Stimulated activated CD4-positive, alpha-beta T cell treated with anti-CD3 and anti-CD28 coated beads, Interleukin-15, amount 100 ng/mL, for 48 hours (primary cell): Measurements from ENCODE around the gene DLX6.

Experiments used
- DNase-seq, 2 donors: peaks; one replicate each; pipeline ENCODE4 v3.0.0-alpha.2; 2020; ENCODE audit warnings: low read depth in 2 of 2

DLX6 gene

DNA sequence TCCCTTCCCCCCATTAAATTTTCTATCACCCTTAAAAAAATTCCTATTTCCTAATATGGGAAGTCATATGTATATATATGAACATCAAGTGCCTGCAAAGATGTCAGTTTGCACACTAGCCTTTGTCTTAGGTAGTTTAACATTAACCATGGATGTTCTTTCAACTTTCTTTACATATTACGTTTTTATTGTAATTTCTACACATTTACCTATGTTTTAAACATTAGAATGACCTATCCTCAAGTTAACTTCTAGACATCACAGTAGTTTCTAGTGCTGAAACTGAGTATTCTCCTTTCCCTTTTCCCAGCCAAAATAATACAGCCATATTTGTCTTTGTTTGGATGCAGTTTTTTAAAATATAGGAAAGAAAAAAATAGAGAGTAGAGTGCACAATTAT, 5.8 kb downstream of the DLX6 start:
- no peak for DNase-seq

DNA sequence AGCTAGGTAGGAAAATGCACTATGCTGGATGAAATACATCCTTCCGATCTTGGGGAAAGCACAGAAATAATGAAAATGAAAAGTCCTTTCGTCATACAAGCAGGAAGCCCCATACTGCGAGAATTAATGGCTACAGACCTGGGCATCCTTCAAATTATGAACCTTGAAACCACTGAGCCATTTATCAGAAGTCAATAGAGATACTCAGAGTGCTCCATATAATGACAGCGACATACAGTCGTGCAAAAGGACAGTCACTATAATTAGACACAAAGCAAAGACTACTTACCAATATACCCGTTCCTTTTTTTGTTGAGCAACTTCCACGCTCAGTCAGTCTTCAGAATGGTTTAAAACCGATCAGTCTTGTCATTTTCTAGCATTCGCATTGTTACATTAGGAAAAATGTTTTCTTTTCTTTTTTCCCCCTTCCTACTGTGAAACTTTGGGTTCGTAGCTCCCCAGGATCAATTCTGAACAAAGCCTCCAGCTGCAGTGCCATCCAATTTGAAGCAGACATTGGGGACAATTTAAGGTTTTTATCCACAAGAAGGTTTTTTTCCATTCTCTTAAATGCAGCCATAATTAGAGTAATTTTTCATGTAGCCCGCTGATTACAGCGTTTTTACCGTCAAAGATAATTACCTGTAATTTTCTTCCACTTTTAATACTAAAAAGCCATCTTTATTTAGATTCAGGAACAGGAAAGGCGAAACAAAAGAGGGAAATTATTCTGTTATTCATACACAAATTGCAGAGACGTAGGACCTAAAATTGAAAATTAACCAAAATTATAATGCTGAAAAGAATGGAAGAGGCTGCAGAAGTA, 6.4 kb downstream of the DLX6 start:
- DNase-seq: no peak

DNA sequence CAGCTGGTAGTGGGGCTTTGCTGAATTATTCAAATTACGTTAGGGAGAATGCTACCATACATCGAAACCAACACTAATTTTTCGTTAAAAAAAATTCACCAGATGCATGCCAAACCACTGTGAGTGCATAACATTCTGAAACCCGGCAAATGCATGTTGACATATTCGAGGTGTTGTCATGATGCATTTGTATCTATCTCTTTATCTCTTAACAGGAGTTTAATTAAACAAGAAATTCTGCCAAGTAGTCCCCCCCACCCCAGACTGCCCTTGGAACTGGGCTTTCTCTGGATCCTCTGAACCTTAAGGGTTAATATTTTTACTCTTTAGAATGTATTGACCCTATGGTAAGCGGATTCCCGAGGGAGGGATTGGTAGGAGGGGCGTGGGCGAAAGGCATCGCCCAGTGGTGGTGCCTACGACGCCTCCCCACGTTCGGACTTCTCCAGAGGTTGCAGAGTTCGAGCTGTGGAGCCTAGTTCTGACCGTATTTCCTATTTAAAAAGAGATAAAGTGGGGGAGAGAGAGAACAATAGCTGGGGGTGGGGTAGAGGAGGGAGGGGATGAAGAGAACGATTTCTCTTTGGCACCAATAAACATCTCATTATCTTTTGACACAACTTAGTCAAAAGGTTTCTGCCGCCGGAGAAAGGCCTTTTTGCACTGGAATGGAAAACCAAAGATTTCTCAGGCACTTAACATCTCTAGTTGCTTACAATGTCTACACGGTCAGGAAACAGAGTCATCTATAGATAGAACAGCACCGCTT, 7.2 kb downstream of the DLX6 start:
- DNase-seq: no peak

DNA sequence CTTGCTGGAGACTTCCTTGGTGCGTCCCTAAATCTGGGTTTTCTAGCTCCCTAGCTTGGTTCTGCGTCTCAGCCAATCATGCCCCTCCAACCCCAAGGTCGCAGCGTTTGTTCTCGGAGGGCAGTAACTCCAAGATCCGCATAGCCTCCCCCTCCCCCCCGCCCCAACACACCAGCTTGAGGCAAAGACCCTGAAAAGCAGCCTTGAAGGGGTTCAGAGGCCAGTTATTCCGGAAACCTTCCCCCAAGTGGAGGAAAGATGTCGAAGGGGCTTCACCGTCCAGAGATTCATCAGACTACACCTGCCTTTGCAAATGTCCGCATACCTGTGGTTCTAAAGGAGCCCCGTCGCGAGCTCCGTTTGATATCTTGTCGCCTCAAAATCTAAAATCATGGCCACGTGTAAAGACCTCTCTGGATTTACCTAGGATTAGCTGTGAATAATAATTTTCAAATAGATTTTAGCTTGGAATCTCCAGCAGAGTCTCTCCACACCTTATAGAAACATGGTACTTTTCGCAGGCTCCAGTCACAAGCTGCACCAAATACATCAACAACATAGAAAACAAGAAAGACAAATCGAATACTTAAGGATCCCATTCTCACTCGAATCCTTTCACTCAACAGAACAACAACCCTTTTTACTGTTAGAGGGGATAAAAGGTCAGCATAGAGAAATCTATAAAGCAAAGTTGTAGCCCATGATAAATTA, 7.9 kb downstream of the DLX6 start:
- DNase-seq: no peak

DNA sequence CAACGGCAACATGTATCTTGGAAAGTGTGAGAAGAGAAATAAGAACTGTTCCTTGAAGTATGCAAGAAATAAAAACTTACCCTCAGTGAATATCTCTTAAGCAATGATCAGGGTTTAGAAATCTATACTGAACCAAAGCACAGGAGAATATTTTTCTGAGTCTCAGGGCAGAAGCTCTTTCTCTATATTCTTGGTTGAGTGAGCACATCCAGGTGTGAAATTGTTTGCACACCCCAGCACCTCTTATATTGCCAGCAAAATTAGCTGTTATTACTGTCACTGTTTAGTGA, 8.4 kb downstream of the DLX6 start:
- DNase-seq: no peak

DNA sequence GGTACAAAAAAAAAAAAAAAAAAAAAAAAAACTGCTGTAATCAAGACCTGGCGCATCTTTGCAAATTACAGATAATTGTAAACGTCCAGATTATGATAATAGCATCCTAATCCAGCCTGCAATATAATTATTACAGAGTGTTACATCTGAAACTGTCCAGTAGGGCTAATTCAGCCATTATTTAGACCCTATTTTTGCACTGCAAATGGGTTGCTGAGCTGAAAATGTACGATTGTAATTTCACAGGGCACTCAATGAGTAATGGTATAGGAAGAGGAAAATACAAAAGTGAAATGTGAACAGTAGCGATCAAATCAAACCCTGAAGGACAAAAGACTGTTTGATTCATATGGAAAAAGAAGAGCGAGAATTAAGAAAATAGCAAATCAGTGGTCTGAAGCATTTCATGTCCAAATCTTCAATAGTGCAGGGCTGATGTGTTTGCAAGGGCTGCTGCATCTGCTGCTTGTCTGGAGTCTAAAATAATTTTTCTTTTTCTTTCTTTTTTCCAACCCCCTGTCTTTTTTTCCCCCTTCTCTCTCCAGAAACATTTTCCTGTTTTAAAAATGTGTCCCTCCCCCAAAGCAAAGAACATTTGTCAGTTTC, 8.9 kb downstream of the DLX6 start:
- no peak for DNase-seq

DNA sequence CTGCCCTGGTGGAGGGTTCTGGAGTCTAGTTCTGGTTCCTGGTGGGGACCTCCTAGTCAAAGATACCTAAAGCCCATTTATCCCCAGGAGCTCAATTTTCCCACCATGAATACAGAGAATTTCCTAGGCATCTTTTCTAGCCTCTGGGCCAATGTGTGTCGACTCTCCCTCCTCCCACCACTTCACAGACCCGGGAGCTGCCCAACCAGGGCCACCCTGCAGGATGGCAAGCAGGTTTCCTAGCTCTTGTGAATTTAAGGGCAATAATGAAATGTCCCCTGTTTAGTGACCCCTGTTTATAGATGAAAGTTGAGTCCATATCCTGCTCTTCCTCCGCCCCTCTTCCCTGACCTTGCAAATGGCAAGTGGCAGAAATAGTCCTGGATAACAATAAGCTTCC, 9.9 kb downstream of the DLX6 start:
- DNase-seq: no peak

DNA sequence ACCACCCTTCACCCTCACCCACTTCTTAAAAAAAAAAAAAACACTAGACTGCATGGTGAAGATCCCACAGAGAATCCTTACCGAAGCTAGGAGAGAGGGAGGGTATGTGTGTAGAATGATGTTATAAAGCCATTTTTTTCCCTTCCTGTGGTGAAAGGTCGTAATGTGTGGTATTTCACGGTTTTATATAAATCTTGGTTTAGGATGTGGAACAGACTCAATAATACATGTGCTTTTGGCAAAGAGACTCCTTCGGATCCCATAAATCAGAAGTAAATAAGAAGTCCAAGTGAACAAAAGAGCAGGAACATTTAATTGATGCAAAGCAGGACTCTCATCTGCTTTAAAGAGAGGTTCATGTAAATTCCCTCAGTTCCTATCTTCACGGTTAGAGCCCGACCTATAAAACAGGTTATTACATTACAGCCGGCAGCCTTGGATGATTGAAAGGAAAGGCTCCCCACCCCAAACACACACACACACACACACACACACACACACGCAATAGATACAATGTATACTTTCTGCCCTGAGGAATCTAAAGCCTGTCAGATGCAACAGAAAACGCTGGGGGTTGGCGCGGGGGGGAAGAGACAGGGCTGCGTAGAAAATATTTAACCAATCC, 10.5 kb downstream of the DLX6 start:
- no peak for DNase-seq

DNA sequence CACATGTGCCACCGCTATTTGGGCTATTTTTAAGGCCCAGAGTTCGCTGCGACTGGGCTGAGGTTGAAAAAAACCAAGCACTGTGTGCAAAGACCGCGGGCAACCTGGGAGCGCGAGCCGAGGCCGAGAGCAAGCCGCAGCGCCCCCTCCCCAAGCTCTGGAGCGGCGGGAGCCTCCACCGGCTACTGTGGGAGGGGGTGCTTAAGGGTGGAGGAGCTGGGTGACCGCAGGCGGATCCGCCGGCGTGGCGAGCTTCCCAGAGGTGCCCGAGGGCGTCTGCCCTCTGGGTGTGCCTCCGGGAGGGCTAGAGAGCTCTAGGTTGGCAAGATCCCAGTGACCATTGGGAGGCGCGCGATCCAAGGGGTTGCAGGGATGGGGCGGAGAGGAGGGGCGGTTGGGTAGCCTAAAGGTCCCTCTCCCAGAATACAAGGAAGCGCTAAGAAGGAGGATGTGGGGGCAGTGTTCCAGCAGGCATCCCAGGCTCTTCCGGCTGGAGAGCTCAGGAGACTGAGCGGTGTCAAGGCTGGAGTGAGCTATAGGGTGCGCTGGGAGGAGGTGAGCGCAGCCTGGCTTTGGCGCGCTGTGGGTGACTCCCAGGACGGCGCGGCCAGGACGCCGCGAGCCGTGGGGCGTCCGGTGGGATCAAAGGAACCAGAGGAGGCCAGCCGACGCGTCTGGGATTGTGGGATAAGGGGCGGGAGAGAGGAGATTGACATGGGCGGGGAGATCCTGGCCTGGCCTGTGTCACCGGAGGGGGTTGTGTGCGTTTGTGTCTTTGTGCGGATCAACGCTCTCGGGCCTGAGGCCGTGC, 11.2 kb downstream of the DLX6 start:
- DNase-seq: no peak

DNA sequence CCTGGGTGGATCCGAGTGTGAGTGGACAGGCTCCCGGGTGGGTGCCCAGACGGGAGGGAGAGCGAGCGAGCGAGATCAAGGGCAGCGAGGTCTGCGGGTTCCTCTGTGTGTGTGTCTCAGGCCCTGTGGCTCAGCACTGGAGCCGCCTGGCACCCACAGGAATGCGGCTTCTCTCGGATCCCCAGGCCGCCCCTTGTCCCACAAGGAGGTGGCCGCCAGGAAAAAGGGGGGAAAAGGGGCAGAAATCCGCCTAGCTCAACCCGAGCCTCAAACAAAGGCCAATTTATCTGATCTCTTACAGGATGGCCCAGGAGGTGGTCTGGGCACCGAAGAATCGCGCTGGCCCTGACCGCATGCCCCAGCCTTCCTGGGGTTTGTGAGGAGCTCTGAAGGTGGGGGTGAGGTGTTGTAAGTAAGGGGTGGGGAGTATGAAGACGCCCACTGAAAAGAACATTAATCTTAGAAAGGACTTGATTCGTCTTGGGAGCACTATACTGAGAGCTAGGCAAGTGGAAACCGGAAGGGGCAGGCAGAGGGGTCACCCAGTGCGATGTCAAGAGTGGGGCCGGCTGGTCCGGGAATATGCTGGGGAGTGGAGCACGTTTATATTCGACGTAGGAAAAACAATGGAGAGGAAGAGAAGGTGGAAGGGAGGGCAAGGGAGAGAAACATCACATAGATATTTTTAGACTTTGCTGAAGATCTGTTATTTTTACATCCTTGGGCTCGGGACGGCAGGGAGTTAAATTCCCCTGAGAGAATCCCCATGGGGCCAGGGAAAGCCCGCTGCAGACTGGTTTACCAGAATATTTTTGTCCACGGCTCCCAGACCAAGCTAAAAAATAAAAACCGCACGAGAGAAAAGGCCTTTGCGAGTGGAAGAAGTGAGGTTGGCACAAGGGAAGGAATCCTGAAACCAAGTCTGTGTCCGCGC, 12.1 kb downstream of the DLX6 start:
- no peak for DNase-seq

DNA sequence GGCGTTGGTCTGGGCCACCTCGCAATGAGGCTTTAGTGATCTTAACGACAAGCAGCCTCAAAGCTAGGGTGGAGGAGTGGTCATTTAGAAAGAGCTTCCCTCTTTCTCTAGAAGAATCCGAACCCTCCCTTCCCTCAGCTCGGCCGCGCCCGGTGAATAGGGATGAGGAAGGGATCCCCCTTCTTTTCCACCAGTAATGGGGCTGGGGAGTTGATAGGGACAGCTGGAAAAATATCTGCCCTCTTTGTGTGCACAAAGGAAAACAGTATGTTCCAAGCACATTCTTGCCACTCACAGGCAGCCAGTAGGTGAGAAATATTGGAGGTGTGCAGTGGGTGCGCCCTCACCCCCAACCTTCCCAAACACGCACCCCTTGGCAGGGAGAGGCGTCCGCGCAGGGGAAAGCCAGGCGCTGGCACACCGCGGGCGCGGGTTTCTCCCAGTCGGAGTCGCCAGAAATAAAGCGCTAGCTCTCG, 12.8 kb downstream of the DLX6 start:
- no peak for DNase-seq

DNA sequence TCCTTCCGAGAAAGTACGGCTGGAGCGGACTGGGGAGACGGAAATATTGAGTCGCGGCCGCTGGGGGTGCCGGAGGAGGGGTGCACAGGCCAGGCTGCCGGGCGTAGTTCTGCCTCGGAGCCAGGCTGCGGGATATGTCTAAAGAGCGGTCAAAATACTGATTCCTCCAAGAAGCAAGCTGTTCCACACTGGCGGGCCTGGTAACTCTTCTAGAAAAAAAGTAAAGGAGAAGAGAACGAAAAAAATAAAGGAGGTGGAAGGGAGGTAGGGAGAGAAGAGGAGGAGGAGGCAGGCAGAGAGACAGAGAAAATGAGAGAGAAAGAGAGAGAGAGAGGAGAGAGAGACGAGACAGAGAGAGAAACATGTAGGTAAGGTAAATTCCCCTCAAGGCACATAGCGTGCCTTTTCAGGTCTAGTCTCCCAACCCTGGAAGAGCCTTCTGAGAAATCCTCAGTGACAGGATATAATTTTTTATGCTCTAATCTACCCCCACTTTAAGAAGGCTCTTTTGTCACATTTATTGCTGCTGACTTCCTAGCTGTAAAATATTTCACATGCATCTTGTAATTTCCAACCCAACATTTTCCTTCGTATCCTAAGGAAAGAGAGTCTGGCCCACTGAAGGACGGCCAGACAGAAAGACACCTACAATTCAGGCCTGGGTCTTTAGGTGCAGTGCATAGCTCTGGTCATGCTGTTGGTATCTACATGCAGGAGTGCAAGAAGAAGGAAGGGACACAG, 13.6 kb downstream of the DLX6 start:
- no peak for DNase-seq

DNA sequence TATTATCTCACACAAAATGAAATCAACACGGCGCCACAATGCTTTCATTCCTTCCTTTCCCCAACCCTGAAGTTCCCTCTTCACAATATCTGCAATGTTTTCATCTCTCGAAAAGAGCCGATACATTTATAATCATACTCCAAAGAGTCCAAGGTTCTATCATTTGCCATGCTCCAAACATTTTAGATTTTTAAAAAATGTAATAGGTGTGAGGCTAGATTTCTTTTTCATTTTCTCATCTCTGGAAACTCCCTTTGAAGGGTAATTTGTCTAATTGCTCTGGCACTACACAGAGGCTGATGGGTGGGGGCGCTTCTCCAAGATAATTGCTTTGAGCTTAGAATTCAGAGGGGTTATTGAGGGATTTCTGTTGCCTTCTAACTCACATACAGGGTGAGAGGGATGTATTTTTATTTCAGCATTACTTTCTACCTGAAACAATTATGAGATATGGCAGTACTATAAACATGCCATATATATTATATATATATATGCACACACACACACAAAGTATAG, 14.4 kb downstream of the DLX6 start:
- no peak for DNase-seq

DNA sequence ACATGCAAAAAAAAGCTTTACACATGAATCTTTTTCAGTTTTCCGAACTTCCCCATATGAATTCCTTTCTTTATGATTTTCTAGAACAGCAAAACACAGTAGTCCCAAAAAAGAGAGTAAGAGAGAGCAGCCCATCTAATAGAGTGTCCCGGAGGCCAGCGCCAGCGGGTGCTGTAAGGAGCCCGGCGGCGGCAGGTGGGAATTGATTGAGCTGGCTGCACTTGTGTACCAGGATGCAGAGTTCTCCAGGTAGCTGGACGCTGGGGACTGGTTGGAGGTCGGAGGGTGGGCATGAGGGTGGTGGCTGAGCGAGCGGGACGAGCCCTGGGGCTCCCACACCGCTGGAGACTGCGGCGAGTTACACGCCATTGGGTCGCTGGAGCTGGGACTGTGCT, 15.2 kb downstream of the DLX6 start:
- DNase-seq: no peak

DNA sequence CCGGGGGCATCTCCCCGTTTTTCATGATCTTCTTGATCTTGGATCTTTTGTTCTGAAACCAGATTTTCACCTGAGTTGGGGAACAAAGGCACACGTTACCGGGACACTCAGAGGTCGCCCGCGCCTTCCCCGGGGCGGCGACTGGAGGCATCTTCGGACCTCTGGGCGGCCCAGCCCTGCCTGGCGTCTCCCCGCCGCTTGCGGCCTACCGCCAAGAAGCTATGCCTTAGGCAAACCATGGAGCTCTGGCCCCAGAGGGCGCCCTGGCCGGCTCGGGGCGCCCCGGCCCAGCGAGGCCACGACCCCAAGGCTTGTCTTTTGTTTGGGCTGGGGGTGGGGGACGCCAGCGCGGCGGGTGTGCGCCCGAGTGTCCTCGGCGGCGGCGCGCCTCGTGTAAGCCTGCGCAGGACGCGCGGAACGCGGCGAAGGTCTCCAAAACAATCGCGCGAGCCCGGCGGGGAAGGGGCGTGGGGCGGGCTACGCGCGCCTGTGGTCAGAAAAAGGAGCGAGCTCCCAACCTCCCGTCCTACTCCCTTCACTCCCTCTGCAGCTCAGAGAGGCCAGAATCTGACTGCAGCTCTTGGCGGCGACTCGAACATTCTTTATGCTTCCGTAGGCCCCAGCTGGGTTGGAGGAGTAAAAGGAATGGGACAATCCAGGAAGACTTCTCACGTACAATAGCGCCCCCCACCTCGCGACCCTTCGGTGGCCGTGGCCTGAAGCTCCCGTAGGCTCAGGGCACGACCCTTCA, 15.8 kb downstream of the DLX6 start:
- no peak for DNase-seq

DNA sequence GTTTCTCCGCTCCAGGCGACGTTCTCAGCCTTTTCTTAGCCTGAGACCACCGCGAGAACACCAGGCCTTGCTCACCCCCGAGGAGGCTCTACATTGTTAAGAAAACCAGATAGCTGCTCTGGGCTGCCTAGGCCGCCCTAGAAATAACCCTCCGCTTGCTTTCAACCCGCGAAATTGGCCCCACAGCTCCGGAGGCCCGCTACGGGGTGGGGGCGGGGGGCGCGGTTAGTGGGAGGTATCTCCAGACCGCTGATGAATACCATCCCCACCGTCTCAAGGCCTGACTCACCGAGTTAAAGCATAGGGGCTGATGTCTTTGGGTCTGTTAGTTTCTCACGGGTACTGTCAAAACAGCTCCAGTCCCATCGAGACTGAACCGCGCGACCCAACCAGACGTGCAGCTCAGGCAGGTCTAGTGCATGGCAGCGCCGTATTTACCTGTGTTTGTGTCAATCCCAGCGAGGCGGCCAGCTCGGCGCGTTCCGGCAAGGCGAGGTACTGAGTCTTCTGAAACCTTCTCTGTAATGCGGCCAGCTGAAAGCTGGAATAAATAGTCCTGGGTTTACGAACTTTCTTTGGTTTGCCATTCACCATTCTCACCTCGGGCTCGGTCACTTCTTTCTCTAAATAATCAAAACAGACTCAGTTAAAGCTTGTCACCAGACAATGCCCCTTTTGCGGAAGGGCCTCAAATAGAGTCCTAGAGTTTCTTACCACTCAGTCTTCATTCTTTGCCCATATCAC, 16.6 kb downstream of the DLX6 start:
- no peak for DNase-seq

DNA sequence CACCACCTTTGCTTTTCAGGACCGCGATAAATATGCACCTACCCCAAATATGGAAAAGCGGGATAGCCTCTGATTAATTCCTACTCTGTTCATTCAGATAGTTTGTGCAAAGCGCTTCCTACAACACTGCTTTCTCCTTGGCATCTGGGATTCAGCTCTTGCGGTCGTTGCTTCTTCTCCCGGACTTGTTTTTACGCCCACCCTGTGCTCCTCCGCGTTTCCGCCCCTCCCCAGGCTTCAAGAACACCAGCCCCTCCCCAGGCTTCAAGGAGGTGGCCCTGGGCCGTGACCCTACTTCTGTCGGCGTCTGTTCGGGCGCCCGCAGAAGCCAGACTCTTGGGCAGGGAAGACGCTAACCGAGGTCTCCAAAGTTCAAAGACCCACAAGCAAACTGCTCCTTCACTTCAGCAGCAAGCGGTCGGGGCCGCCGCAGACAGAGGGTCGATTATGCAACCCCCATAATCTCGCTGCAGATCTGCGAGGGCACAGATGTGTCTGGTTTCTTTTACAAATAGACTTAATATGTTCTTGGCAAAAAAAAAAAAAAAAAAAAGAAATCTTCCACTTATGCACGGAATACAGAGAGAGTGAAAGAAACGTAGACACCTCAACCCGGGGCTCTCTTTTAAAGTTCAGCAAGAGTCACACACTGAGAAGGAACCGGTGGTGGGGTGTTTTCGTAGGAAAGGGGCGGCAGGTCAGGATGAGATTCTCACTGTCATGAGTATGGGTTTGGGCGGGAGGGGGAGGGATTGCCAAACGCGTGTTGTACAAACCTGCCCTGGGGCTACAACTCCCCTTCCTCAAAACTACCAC, 17.3 kb downstream of the DLX6 start:
- DNase-seq: no peak
